BLaER1 treated with 17β-estradiol and CSF1 and Interleukin-3, amounts not matched to agents 10 nM and 100 nM (cell line): Measurements from ENCODE around the gene KIAA1958.

Experiments used
- H3K27ac ChIP-seq, 11 experiments: shearing (Covaris generic); formaldehyde crosslinking; 2 replicates each; pipeline ENCODE4 v1.8.1; 2022
- H3K27me3 ChIP-seq, 11 experiments: shearing (Covaris generic); formaldehyde crosslinking; 2 replicates each; pipeline ENCODE4 v1.8.1; 2022
- H3K36me3 ChIP-seq, 11 experiments: shearing (Covaris generic); formaldehyde crosslinking; 2 replicates each; pipeline ENCODE4 v1.8.1; 2022
- H3K4me1 ChIP-seq, 10 experiments: shearing (Covaris generic); formaldehyde crosslinking; 2 replicates each; pipeline ENCODE4 v1.8.1; 2022
- H3K4me2 ChIP-seq, 11 experiments: shearing (Covaris generic); formaldehyde crosslinking; 2 replicates each; pipeline ENCODE4 v1.8.1; 2022
- H3K4me3 ChIP-seq, 10 experiments: shearing (Covaris generic); formaldehyde crosslinking; 2 replicates each; pipeline ENCODE4 v1.8.1; 2022
- H3K9ac ChIP-seq, 11 experiments: shearing (Covaris generic); formaldehyde crosslinking; 2 replicates each; pipeline ENCODE4 v1.8.1; 2022
- H3K9me3 ChIP-seq, 11 experiments: shearing (Covaris generic); formaldehyde crosslinking; replicated peaks in 1 of 11; 2 replicates each; pipeline ENCODE4 v1.8.1; 2022
- H4K20me1 ChIP-seq, 11 experiments: shearing (Covaris generic); formaldehyde crosslinking; 2 replicates each; pipeline ENCODE4 v1.8.1; 2022
- Cebpa-rat ChIP-seq, 11 experiments: shearing (Covaris generic); IDR thresholded peaks; 2 replicates each; pipeline ENCODE4 v1.8.1; 2022

Gene KIAA1958

GRCh38 chr9:112529316-112529715, 42.7 kb downstream of the KIAA1958 start:
- no peak overlapping the region for H3K4me2 ChIP-seq
- no peak overlapping the region for H3K4me3 ChIP-seq
- peaks cover 0 to 15% (median 0%) of the 10 kb centered on the region in 11 experiments; a peak in 5 of 22 replicates for H4K20me1 ChIP-seq
- H3K27ac ChIP-seq = no peak overlapping the region
- H3K27me3 ChIP-seq = no peaks in the 10 kb centered on the region
- H3K4me1 ChIP-seq = peaks cover 0 to 16% (median 0%) of the 10 kb centered on the region in 10 experiments; a peak in 7 of 20 replicates
- TF ChIP-seq Cebpa-rat (IDR thresholded peaks at IDR 0.05) = no peak
- H3K9me3 ChIP-seq = peaks cover 8 to 55% (median 33%) of the 10 kb centered on the region in 11 experiments; a peak in 20 of 22 replicates
- H3K36me3 ChIP-seq = peaks cover 0 to 41% (median 18%) of the 10 kb centered on the region in 11 experiments; a peak in 14 of 22 replicates
- H3K9ac ChIP-seq = no peak overlapping the region

DNA sequence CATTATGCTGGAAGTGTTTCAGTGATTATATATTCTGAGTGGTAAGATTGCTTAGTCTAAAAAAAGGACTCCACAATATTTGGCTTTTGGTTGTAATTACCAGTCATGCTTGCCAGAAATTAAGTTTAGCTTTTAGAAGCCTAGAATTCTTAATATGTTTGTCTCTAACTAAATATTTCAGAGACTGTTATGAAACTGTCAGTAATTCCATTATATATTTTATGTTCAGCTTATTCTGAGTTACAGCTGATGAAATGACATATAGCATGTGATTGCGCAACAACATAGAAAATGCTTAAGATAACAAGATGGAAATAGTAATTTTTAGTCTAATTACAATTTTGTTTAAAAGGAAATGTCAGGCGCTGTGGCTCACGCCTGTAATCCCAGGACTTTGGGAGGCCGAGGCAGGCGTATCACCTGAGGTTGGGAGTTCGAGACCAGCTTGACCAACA, 44.2 kb downstream of the KIAA1958 start:
- no peak overlapping the region for H3K4me2 ChIP-seq
- H3K9ac ChIP-seq = no peak overlapping the region
- H3K27me3 ChIP-seq = no peaks in the 10 kb centered on the region
- peaks cover 0 to 53% (median 27%) of the 10 kb centered on the region in 11 experiments; a peak in 15 of 22 replicates for H3K36me3 ChIP-seq
- H4K20me1 ChIP-seq = peaks cover 0 to 15% (median 0%) of the 10 kb centered on the region in 11 experiments; a peak in 4 of 22 replicates
- H3K27ac ChIP-seq = no peak overlapping the region
- peak; percentile 46 to 93 (median 81); a peak in 19 of 22 replicates for TF ChIP-seq Cebpa-rat (IDR thresholded peaks at IDR 0.05)
- peaks cover 0 to 16% (median 0%) of the 10 kb centered on the region in 10 experiments; a peak in 7 of 20 replicates for H3K4me1 ChIP-seq
- no peak overlapping the region for H3K4me3 ChIP-seq
- peaks cover 6 to 55% (median 33%) of the 10 kb centered on the region in 11 experiments; a peak in 20 of 22 replicates for H3K9me3 ChIP-seq

GRCh38 chr9:112531666-112532282, 45.1 kb downstream of the KIAA1958 start:
- Histone ChIP-seq H3K9me3 (peaks cover 4 to 58% (median 38%) of the 10 kb centered on the region in 11 experiments; a peak in 19 of 22 replicates), H3K4me2 (no peak overlapping the region), H3K4me1 (peaks cover 0 to 14% (median 0%) of the 10 kb centered on the region in 10 experiments; a peak in 7 of 20 replicates), H3K27ac (no peak overlapping the region), H3K27me3 (no peaks in the 10 kb centered on the region), H3K4me3 (no peak overlapping the region), H3K36me3 (peaks cover 0 to 54% (median 27%) of the 10 kb centered on the region in 11 experiments; a peak in 16 of 22 replicates), H4K20me1 (peaks cover 0 to 15% (median 0%) of the 10 kb centered on the region in 11 experiments; a peak in 4 of 22 replicates), H3K9ac (no peak overlapping the region)
- no peak for TF ChIP-seq Cebpa-rat (IDR thresholded peaks at IDR 0.05)

DNA sequence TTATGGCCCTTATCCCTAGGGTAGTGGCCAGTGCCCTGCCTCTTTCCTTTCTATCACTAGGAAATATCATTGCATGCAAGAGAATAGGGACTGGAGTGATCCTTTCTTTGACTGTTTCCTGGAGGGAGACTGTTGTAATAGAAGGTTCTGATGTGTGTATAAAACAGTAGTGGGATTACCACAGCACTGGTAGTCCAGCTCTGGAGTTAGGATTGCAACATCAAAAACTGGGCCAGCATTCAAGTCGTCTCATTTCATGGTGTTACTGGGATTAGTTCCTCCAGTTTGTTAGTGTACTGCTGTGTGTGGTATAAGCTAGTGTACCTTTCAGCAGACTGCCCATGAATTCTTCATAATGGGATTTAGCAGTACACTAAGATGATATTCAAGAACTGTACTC, 45.8 kb downstream of the KIAA1958 start:
- TF ChIP-seq Cebpa-rat (IDR thresholded peaks at IDR 0.05) = peak in 1 of 11 experiments; percentile 34; a peak in 1 of 22 replicates
- Histone ChIP-seq H3K27ac (no peak overlapping the region), H3K36me3 (peaks cover 0 to 60% (median 34%) of the 10 kb centered on the region in 11 experiments; a peak in 18 of 22 replicates), H3K9ac (no peak overlapping the region), H4K20me1 (peaks cover 0 to 13% (median 0%) of the 10 kb centered on the region in 11 experiments; a peak in 3 of 22 replicates), H3K27me3 (no peaks in the 10 kb centered on the region), H3K4me3 (no peak overlapping the region), H3K4me2 (no peak overlapping the region), H3K9me3 (peaks cover 4 to 64% (median 44%) of the 10 kb centered on the region in 11 experiments; a peak in 19 of 22 replicates), H3K4me1 (peaks cover 0 to 8% (median 0%) of the 10 kb centered on the region in 10 experiments; a peak in 7 of 20 replicates)

DNA sequence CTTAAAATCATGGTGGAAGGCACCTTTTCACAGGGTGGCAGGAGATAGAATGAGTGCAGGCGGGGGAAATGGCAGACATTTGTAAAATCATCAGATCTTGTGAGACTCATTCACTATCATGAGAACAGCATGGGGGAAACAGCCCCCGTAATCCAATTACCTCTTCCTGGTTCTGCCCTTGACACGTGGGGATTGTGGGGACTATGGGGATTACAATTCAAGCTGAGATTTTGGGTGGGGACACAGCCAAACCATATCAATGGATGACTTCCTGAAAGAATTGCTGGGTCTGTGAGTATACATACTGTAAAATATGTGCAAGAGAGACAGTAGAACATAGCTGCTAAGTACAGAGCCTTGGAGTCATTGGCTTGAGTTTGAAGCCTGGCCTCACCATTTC, 47.0 kb downstream of the KIAA1958 start:
- Histone ChIP-seq H3K36me3 (peaks cover 0 to 70% (median 44%) of the 10 kb centered on the region in 11 experiments; a peak in 20 of 22 replicates), H3K9ac (no peak overlapping the region), H4K20me1 (peaks cover 0 to under 1% (median 0%) of the 10 kb centered on the region in 11 experiments; a peak in 3 of 22 replicates), H3K27me3 (no peaks in the 10 kb centered on the region), H3K27ac (no peak overlapping the region), H3K4me2 (no peak overlapping the region), H3K4me3 (no peak overlapping the region), H3K4me1 (peaks cover 0 to 4% (median 0%) of the 10 kb centered on the region in 10 experiments; a peak in 2 of 20 replicates), H3K9me3 (peaks cover 4 to 68% (median 51%) of the 10 kb centered on the region in 11 experiments; a peak in 20 of 22 replicates)
- no peak for TF ChIP-seq Cebpa-rat (IDR thresholded peaks at IDR 0.05)

- H3K36me3 ChIP-seq = peaks cover 0 to 66% (median 45%) of the 10 kb centered on the region in 11 experiments; a peak in 20 of 22 replicates
- no peak overlapping the region for H3K9ac ChIP-seq
- no peak overlapping the region for H3K4me2 ChIP-seq
- no peak for TF ChIP-seq Cebpa-rat (IDR thresholded peaks at IDR 0.05)
- peaks cover 0 to 4% (median 0%) of the 10 kb centered on the region in 10 experiments; a peak in 2 of 20 replicates for H3K4me1 ChIP-seq
- no peak overlapping the region for H3K27ac ChIP-seq
- no peaks in the 10 kb centered on the region for H3K27me3 ChIP-seq
- no peaks in the 10 kb centered on the region for H4K20me1 ChIP-seq
- H3K4me3 ChIP-seq = no peak overlapping the region
- H3K9me3 ChIP-seq = peaks cover 4 to 72% (median 52%) of the 10 kb centered on the region in 11 experiments; a peak in 21 of 22 replicates
Observed at GRCh38 chr9:112535301-112535700, 48.7 kb downstream of the KIAA1958 start.

GRCh38 chr9:112535811-112536210, 49.2 kb downstream of the KIAA1958 start:
- Histone ChIP-seq H3K4me1 (peaks cover 0 to 4% (median 0%) of the 10 kb centered on the region in 10 experiments; a peak in 2 of 20 replicates), H3K36me3 (peaks cover 0 to 65% (median 45%) of the 10 kb centered on the region in 11 experiments; a peak in 20 of 22 replicates), H3K27me3 (no peaks in the 10 kb centered on the region), H3K9ac (no peak overlapping the region), H3K4me2 (no peak overlapping the region), H3K9me3 (peaks cover 4 to 68% (median 50%) of the 10 kb centered on the region in 11 experiments; a peak in 21 of 22 replicates), H3K4me3 (no peak overlapping the region), H3K27ac (no peak overlapping the region), H4K20me1 (no peaks in the 10 kb centered on the region; a peak in 1 of 22 replicates)
- no peak for TF ChIP-seq Cebpa-rat (IDR thresholded peaks at IDR 0.05)

DNA sequence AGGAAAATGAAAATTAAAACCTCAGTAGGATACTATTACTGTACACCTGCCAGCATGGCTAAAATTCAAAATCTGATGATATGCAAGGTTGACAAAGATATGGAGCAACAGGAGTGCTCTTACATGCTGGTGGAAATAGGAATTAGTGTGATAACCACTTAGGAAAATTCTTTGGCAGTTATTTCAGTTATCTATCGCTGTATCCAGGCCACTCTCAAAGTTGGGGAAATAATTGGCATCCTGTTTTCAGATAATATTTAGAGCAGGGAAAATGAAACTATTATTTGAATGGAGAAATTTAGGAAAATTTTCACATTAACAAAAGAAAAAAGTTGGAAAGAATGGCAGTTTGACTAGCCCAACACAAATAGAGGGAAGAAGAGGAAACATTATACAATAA, 50.9 kb downstream of the KIAA1958 start:
- peaks cover 1 to 53% (median 41%) of the 10 kb centered on the region in 11 experiments; a peak in 21 of 22 replicates for H3K9me3 ChIP-seq
- H4K20me1 ChIP-seq = peaks cover 0 to 5% (median 0%) of the 10 kb centered on the region in 11 experiments; a peak in 5 of 22 replicates
- TF ChIP-seq Cebpa-rat (IDR thresholded peaks at IDR 0.05) = no peak

DNA sequence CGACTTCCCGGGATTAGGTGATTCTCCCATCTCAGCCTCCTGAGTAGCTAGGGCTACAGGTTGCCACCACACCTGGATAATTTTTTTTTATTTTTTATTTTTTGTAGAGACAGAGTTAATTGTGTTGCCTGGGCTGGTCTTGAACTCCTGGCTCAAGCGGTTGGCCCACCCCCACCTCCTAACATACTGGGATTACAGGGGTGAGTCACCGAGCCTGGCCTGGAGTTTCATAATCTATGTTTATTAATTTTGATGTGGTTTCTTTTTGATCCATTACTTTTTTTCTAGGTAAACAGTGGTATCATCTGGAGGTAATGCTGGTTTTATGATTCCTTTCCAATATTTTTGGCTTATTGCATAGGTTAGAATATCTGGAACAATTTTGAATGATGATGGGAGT, 54.2 kb downstream of the KIAA1958 start:
- H3K4me1 ChIP-seq = peaks cover 0 to 11% (median 0%) of the 10 kb centered on the region in 10 experiments; a peak in 2 of 20 replicates
- no peak overlapping the region for H3K27ac ChIP-seq
- no peak overlapping the region for H3K9ac ChIP-seq
- no peak overlapping the region for H3K4me2 ChIP-seq
- peaks cover 0 to 35% (median 27%) of the 10 kb centered on the region in 11 experiments; a peak in 21 of 22 replicates for H3K9me3 ChIP-seq
- no peak for TF ChIP-seq Cebpa-rat (IDR thresholded peaks at IDR 0.05)
- peaks cover 0 to 5% (median 0%) of the 10 kb centered on the region in 11 experiments; a peak in 5 of 22 replicates for H4K20me1 ChIP-seq
- H3K27me3 ChIP-seq = no peaks in the 10 kb centered on the region
- H3K4me3 ChIP-seq = no peak overlapping the region
- peaks cover 0 to 35% (median 23%) of the 10 kb centered on the region in 11 experiments; a peak in 20 of 22 replicates for H3K36me3 ChIP-seq

More for the DNA sequence above, 50.9 kb downstream of the KIAA1958 start:
- Histone ChIP-seq H3K9ac (no peak overlapping the region), H3K36me3 (peaks cover 0 to 54% (median 38%) of the 10 kb centered on the region in 11 experiments; a peak in 20 of 22 replicates), H3K27ac (no peak overlapping the region), H3K4me1 (peaks cover 0 to under 1% (median 0%) of the 10 kb centered on the region in 10 experiments; a peak in 1 of 20 replicates), H3K4me3 (no peak overlapping the region), H3K4me2 (no peak overlapping the region), H3K27me3 (no peaks in the 10 kb centered on the region)
